HL-60 (cell line): Measurements from ENCODE around the gene NUP93.

ENCODE experiments used
- CTCF ChIP-seq: IDR thresholded peaks from one replicate; pipeline ENCODE4 v1.5.1; 2011; ENCODE audit warnings: low read length, control low read depth, inconsistent platforms; ENCODE audit not compliant: insufficient read depth
- REST ChIP-seq: IDR thresholded peaks from 2 replicates; pipeline ENCODE4 v1.6.1; 2012; ENCODE audit warnings: low read depth; ENCODE audit not compliant: insufficient replicate concordance

DNA sequence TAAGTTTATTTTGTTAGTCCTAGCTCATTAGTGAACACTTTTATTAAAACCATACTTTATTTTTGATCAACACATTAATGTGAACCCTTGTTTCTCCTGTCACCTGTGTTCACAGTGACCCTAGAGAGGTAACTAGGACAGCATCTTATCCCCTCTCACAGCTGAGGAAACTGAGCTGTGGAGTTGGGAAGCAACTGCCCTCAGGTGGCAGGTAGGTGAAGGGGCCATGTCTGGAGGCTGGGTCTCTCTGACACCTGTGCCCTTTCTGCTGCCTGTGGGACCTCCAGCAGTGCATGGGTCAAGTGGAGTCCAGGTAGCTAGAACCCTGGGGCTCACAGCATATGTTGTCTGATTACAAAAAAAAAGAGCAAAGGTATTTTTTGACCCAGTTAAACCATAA is 112.2 kb downstream of the NUP93 start:
- TF ChIP-seq CTCF (no peak), REST (no peak)
